HG03045 (cell line): ENCODE measurements around the gene TRIM29.

Experiments used
- ATAC-seq: cut with Tn5 transposase; IDR thresholded peaks from one replicate; pipeline ENCODE4 v1.9.1; 2021; ENCODE audit warnings: mild to moderate bottlenecking, moderate library complexity; ENCODE audit not compliant: unreplicated experiment

TRIM29 gene

GRCh38 chr11:120139316-120140069, 1.6 kb upstream of the TRIM29 start:
- ATAC-seq = no peak

DNA sequence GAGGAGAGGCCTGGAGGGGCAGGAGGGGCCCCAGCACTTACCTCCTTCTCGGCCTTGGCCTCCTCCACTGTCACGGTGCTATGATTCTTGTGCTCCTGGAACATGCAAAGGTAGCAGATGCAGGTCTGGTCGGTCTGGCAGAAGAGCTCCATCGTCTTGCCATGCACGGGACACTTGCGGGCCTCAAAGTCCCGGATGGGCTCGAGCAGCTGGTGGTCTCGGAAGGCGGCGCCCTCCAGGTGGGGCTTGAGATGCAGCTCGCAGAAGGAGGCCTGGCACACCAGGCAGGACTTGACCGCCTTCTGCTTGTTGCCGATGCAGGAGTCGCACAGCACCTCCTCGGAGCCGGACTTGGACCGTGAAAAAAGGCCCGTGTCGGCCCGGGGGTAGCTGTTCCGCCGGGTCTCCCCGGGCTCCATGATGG, 714 bp downstream of the TRIM29 start:
- ATAC-seq = no peak

GRCh38 chr11:120136356-120136755, 1.6 kb downstream of the TRIM29 start:
- ATAC-seq = no peak

GRCh38 chr11:120135838-120136237, 2.1 kb downstream of the TRIM29 start:
- ATAC-seq = no peak

GRCh38 chr11:120134931-120135228, 3.0 kb downstream of the TRIM29 start:
- ATAC-seq = no peak

DNA sequence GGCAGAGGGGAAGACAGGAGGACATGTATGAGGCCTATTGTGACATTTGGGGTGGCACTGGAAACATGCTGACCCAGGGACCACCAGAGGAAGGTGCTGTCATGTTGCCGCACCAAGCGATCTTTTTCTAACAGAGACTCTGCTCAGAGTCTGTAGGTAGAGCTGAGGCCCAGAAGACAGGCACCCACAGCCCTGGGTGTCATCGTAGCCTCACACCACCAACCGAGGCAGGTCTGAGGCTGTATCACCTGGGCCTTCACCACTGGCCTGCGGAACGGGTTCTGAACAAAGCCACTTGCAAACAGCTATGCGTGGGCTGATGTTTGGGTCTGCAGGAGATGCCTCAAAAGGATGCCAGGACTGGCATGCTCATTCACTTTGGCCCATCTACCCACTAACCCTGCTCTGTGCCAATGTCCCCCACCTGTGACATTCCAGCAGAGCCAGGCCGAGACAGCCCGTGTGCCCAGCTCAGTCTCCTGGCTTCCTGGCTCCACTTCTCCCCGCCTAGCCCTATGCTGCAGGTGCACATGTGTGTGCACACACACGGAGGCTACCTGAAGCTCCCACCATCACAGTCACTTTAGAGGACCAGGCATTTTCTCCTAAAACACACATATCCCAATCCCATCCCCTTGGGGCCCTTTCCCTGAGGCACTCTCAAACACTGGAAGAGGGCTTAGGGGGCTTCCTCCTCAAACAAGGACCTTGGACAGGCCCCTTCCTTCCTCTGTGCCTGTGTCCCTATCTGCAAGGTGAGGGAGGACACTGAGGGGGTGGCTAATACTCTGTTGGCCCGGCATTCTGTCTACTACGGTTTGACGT, 3.6 kb downstream of the TRIM29 start:
- ATAC-seq = no peak

GRCh38 chr11:120133216-120134105, 4.5 kb downstream of the TRIM29 start:
- no peak for ATAC-seq

DNA sequence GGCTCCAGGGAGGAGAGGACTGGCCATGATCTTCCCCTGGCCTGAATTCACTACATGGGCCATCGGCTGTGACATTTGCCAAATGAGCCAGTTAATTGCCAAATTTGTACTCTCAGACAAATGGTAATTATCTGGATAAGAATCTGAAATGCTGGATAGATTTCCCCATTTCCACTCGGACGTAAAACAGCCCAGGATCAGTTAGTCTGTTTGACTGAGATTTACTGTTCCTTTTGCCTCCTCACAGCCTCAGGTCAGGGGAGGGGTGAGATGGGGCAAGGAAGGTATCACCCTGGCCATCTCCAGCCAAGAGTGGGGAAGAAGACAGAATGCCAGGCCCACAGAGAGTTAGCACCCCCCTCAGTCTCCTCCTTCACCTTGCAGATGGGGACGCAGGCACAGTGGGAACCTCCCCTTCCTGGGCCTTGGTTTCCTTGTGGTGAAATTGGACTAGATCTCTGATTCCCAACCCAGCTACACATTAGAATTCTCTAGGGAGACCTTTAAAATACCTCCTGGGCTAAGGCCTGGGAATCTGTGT, 5.2 kb downstream of the TRIM29 start:
- no peak for ATAC-seq

DNA sequence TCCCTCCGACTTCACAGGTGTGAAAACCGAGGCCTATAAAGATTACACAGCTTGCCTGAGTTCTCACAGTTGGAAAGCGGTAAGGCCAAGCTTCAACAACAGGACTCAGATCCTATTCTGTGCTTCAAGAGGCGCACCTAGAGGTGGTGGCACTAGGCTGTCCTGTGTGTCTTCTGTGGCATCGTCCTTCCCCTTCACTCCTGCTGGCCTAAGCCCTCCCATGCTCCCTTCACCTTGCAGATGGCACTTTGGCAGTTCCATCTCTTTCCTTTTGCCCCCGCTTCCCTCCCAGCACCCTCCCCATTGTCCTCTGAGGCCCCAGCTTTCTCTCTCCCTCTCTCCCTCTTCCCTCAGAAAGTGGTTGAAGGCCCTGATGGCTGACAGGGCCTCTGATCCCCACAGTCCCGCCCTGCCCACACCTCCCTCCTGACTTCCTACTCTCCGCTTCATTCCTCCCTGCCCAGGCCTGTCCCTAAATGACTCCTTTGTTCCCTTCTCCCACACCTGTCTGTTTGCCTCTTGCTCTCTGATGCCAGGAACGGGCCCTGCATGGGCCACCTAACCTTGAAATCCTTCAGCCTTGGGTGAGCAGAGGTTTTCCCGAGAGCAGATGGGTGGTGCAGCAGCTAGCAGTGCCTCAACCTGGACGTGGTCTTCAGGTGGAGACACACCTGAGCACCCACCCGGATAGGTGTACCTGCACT, 5.8 kb downstream of the TRIM29 start:
- ATAC-seq = no peak

DNA sequence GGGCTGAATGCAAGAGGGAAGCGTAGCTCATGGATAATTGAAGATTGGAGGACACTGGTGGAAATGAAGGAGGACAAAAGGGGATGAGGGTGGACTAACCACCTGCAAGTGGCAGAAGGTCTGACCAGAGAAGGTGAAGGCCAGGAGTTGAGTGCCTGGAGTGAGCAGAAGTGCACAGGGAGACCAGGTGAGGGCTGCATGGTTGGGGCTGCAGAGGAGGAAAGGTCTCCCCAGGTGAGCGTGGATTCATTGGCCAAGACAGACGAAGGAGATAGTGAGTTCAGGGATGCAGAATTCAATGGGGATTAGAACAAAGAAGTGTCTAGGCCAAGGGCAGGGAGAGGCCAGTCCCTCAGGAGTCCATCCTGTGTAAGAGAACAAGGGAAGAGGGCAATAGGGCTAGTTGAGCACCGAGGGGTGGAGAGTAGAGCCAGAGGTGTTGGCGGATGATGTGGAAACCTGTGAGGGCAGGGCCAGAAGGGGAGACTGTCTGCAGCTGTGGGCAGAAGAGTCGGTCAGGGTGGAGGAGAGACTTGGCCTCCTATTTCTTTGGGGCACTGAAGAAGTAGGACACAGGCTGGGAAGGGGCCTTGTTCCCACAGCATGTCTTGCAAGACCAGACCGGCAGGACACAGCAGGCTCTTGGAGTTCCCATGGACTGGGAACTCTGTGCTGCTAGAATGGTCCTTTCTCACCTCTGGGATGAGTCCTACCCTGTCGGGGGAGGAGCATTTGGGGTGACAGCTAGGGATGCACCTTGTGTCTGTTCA, 6.7 kb downstream of the TRIM29 start:
- no peak for ATAC-seq

GRCh38 chr11:120130176-120130980, 7.5 kb downstream of the TRIM29 start:
- no peak for ATAC-seq

GRCh38 chr11:120129570-120129969, 8.3 kb downstream of the TRIM29 start:
- ATAC-seq = no peak

- no peak for ATAC-seq
These were observed 9.4 kb downstream of the TRIM29 start for GRCh38 chr11:120128392-120129119.

DNA sequence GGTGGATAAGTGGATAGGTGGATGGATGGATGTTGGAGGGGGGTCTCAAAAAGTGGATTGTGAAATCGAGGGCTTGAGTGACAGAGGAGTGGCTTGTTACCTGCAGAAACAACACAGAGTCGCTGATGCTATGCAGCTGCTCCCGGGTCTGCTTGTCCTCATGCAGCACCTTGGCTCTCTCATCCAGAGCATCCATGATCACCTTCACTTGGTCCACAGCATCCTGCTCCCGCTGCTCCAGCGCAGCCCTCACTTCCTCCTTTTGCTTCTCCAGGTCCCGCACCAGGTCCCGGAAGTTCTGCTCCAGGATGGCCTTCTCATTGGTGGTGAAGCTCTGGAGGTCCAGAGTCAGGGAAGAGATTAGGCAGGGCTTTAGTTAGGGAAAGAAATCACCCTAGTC, 10.7 kb downstream of the TRIM29 start:
- no peak for ATAC-seq

GRCh38 chr11:120126620-120127019, 11.3 kb downstream of the TRIM29 start:
- no peak for ATAC-seq

GRCh38 chr11:120125509-120125908, 12.4 kb downstream of the TRIM29 start:
- no peak for ATAC-seq

DNA sequence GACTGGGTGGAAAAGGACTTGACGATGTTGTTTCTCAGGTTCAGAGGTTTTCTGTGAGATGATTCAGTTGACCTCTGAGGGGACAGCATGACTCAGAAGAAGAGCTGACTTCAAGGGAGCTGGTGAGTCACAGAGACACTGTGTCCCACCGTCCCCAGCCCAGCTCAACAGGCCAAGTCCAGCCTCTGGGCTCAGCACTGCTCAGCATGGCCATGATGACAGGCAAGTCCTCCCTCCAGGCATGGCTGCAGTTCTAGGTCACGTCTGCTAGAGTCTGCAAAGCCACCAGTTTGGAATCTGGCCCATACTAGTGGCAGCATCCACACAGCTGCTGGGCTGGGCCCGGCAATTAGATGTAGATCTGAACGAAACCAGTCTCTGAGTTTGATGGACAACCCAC, 12.9 kb downstream of the TRIM29 start:
- ATAC-seq = no peak

DNA sequence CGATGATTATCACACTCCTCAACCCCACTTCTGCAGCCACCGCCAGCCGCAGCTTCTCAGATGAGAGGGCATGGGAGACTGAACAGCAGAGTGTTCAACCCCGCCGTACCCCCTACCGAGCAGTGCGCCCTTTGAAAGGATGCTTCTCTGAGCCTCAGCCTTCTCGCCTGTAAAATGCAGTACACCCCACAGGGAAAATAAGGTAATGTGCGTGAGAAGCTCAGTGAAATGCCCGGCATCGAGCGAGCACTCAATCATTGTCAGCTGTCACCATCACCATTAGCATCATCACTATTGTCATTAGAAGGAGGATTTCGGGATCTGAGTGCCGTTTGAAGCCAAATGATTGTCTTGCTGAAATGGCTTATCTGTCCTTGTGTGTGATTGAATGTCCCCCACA, 13.6 kb downstream of the TRIM29 start:
- no peak for ATAC-seq
